ENCODE measurements around the gene DYNC2LI1. TPM values are rescaled to one million over a fixed set of nuclear protein-coding genes. Genes with fewer than 3 reads are reported as not detected.
A peak's percentile ranks its signal among the peaks of the same experiment; 100 is the strongest.

Gene DYNC2LI1
- total RNA-seq, 4 donors from 2014 or later, result 13.6 to 20.4 (median 17.7) TPM

- DNase-seq (ENCODE audit: low spot score in 2 of 2), result peak in 1 of 2 donors; percentile 75
- intact Hi-C loops (cut with DNase I; ENCODE audit: low total_unique reads), result no loop called here
- 76 to 86% methylated on average over 10 of the region's 10 CpGs for WGBS, 2 donors
- H3K4me3 ChIP-seq (ENCODE audit: low read depth, poor library complexity, severe bottlenecking), result no peak overlapping the region
- no peak for TF ChIP-seq CTCF (IDR thresholded peaks at IDR 0.05)
Measured at GRCh38 chr2:43853141-43854081, 79.6 kb downstream of the DYNC2LI1 start.

- intact Hi-C loops (cut with DNase I; ENCODE audit: low total_unique reads), result no loop called here
- WGBS, 2 donors, result 69 to 74% methylated on average over 3 of the region's 3 CpGs
- peak in 1 of 2 donors; percentile 32 for DNase-seq (ENCODE audit: low spot score in 2 of 2)
Measured at GRCh38 chr2:43854671-43855070, 80.8 kb downstream of the DYNC2LI1 start.

GRCh38 chr2:43855292-43855691 is 81.5 kb downstream of the DYNC2LI1 start:
- intact Hi-C loops (cut with DNase I; ENCODE audit: low total_unique reads), result no loop called here
- WGBS, 2 donors, result 90% methylated on average over 2 of the region's 2 CpGs
- H3K4me3 ChIP-seq (ENCODE audit: low read depth, poor library complexity, severe bottlenecking), result no peak overlapping the region
- no peak for TF ChIP-seq CTCF (IDR thresholded peaks at IDR 0.05)
- TF ChIP-seq POLR2A (IDR thresholded peaks at IDR 0.05), result no peak
- DNase-seq (ENCODE audit: low spot score in 2 of 2), result no peak

More at GRCh38 chr2:43854671-43855070, 80.8 kb downstream of the DYNC2LI1 start:
- H3K4me3 ChIP-seq (ENCODE audit: low read depth, poor library complexity, severe bottlenecking), result no peak overlapping the region
- TF ChIP-seq POLR2A (IDR thresholded peaks at IDR 0.05) (no peak), CTCF (IDR thresholded peaks at IDR 0.05) (no peak)

Other genes starting within 250 kb of the DYNC2LI1 start
- gene THADA, start 178.0 kb upstream of the DYNC2LI1 start, total RNA-seq, result 10 to 100 TPM; 19.5 to 26.4 (median 22.2) TPM
- gene PLEKHH2, start 136.8 kb upstream of the DYNC2LI1 start, total RNA-seq, result 10 to 100 TPM; 10.4 to 17.6 (median 15.4) TPM
- gene C1GALT1C1L, start 97.6 kb upstream of the DYNC2LI1 start, total RNA-seq, result under 1 TPM in 3 of 4 donors, not detected in 1; 0.30 to 0.51 (median 0.36) TPM
- not detected for gene ABCG5, start 64.8 kb downstream of the DYNC2LI1 start, total RNA-seq
- gene ABCG8, start 64.9 kb downstream of the DYNC2LI1 start, total RNA-seq, result not detected
- 10 to 100 TPM; 39.5 to 51.2 (median 47.8) TPM for gene LRPPRC, start 221.9 kb downstream of the DYNC2LI1 start, total RNA-seq